ENCODE data around the gene CPA3.

CPA3 gene

DNA sequence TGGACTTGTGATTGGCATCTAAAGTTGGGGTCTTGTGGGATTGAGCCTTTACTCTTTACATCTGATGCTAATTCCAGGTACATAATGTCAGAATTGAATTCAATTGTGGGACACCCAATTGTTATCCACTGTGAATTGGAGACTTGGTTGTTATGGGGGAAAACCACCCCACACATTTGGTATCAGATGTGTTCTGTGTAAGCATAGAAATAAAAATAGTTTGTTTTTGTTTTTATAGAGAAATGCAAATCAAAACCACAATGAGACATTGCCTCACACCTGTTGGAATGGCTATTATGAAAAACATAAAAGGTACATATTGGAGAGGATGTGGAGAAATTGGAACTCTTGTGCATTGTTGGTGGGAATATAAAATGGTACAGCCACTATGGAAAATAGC, 58.5 kb downstream of the CPA3 start:
- H3K4me3 ChIP-seq (ENCODE audit: low read length), result no peak overlapping the region
- no peaks in the 10 kb centered on the region for H3K27me3 ChIP-seq (ENCODE audit: insufficient read depth, low read length)
- H3K9ac ChIP-seq (ENCODE audit: low read depth, low read length), result no peak overlapping the region
- no peak overlapping the region for H3K27ac ChIP-seq (ENCODE audit: low read depth, low read length)
- no peaks in the 10 kb centered on the region for H3K4me1 ChIP-seq (ENCODE audit: insufficient read depth, low read length)
- no peaks in the 10 kb centered on the region for H3K36me3 ChIP-seq (ENCODE audit: insufficient read depth, low read length)
- no peaks in the 10 kb centered on the region; the same call in 1 of the 2 replicates for H3K9me3 ChIP-seq (ENCODE audit: insufficient read depth, low read depth, low read length)

DNA sequence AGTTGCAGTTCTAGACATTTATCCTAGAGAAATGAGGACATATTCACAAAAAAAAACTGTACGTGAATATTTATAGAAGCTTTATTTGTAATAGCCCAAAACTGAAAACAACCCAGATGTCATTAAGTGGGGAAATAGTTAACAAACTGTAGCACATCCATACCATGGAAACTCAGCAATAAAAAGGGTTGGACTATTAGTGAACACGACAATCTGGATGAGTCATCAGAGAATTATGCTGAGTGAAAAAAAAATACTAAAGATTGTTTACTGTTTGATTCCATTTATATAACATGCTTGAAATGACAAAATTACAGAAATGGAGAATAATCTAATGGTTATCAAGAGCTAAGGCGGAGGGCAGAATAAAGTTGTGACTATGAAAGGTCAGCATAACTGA, 59.5 kb downstream of the CPA3 start:
- no peak overlapping the region for H3K4me3 ChIP-seq (ENCODE audit: low read length)
- H3K9ac ChIP-seq (ENCODE audit: low read depth, low read length), result no peak overlapping the region
- no peaks in the 10 kb centered on the region for H3K4me1 ChIP-seq (ENCODE audit: insufficient read depth, low read length)
- 80% methylated on average over 2 of the region's 3 CpGs for WGBS
- H3K27me3 ChIP-seq (ENCODE audit: insufficient read depth, low read length), result no peaks in the 10 kb centered on the region
- no peak overlapping the region for H3K27ac ChIP-seq (ENCODE audit: low read depth, low read length)
- no peaks in the 10 kb centered on the region; the same call in 1 of the 2 replicates for H3K9me3 ChIP-seq (ENCODE audit: insufficient read depth, low read depth, low read length)
- no peaks in the 10 kb centered on the region for H3K36me3 ChIP-seq (ENCODE audit: insufficient read depth, low read length)

DNA sequence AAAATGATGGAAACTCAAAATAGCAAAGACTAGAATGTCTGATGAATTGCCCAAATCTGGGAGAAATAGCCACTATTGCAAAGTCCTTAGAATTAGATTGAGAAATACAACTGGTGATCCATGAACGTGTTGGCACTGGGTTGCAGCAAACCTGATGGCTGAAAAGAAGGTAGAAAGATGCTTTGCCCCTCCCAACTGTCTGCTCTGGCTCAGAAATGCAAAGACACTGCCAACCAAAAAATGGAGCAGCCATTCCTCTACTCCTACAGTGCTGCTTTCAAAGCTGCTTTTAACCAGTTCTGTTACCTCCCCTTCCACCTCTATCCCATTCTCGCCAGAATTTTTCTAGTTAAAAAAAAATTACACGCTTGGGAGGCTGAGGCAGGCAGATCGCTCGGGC, 60.7 kb downstream of the CPA3 start:
- no peaks in the 10 kb centered on the region; the same call in 1 of the 2 replicates for H3K9me3 ChIP-seq (ENCODE audit: insufficient read depth, low read depth, low read length)
- no peaks in the 10 kb centered on the region for H3K27me3 ChIP-seq (ENCODE audit: insufficient read depth, low read length)
- H3K36me3 ChIP-seq (ENCODE audit: insufficient read depth, low read length), result no peaks in the 10 kb centered on the region
- H3K4me1 ChIP-seq (ENCODE audit: insufficient read depth, low read length), result no peaks in the 10 kb centered on the region
- no peak overlapping the region for H3K9ac ChIP-seq (ENCODE audit: low read depth, low read length)
- H3K27ac ChIP-seq (ENCODE audit: low read depth, low read length), result no peak overlapping the region
- WGBS, result 86% methylated on average over 5 of the region's 5 CpGs
- H3K4me3 ChIP-seq (ENCODE audit: low read length), result no peak overlapping the region

DNA sequence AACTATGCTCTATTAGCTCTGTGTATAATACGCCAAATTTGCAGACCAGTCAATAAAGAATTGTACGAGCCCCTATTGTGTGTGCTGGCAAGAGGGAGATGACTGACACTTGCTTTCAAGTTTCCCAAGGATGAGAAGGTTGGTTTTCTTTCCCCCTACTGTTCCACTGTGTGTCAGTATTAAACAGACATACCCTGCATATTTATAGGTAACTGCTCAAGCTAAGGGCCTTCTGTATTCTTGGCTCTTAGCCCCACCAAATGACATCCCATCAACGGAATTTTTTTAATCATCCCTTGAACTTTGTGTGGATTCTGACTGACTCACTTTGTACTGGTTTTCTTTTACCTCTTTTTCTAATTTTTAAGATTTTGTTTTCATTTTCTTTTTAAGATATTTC, 65.7 kb downstream of the CPA3 start:
- peaks cover 6% of the 10 kb centered on the region; the same call in 1 of the 2 replicates for H3K4me1 ChIP-seq (ENCODE audit: insufficient read depth, low read length)
- H3K27ac ChIP-seq (ENCODE audit: low read depth, low read length), result no peak overlapping the region
- no peak overlapping the region for H3K9ac ChIP-seq (ENCODE audit: low read depth, low read length)
- H3K27me3 ChIP-seq (ENCODE audit: insufficient read depth, low read length), result no peaks in the 10 kb centered on the region
- no peaks in the 10 kb centered on the region for H3K9me3 ChIP-seq (ENCODE audit: insufficient read depth, low read depth, low read length)
- no peak overlapping the region for H3K4me3 ChIP-seq (ENCODE audit: low read length)
- no peaks in the 10 kb centered on the region for H3K36me3 ChIP-seq (ENCODE audit: insufficient read depth, low read length)
- 92% methylated on average over 3 of the region's 3 CpGs for WGBS

DNA sequence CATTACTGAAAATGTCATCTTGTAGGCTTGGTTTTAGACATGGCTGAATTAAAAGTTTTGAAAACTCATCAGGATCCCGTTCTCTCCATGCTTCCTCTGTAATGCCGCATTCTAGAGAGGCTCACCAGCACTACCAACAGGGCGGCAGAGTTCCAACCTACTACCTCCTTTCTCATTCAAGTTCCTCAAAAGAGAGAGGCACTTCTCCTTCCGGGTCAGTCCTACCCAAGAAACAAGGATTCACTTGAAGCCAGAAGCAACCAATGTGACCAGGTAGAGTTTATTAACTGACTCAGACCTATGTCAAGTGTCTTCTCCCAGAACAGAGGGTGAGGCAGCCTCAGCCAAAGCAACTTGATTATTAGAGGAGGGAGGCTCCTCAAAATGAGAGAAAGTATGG, 66.5 kb downstream of the CPA3 start:
- Histone ChIP-seq H3K27ac (ENCODE audit: low read depth, low read length) (no peak overlapping the region), H3K9ac (ENCODE audit: low read depth, low read length) (no peak overlapping the region), H3K36me3 (ENCODE audit: insufficient read depth, low read length) (no peaks in the 10 kb centered on the region), H3K27me3 (ENCODE audit: insufficient read depth, low read length) (no peaks in the 10 kb centered on the region), H3K9me3 (ENCODE audit: insufficient read depth, low read depth, low read length) (no peaks in the 10 kb centered on the region), H3K4me3 (ENCODE audit: low read length) (no peak overlapping the region), H3K4me1 (ENCODE audit: insufficient read depth, low read length) (peaks cover 6% of the 10 kb centered on the region; the same call in 1 of the 2 replicates)
- WGBS, result 95% methylated on average over 4 of the region's 4 CpGs

DNA sequence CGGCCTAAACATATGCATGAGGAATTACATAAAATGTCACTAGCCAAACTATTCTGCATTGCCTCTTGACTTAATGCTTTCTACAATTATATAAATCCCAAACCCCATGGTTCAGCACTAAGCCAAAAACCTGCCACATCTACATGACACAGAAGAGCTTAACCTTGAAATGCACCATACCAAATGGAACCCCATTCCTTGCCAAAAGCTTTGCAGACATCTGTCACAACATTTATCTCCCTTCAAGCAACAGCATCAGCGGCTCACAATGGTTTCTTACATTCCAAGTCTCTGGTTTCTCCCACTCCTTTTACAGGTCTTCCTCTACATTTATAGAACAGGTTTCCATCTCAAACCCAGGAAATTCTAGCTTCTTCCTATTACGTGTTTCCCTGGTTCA, 67.9 kb downstream of the CPA3 start:
- 89% methylated on average over 3 of the region's 3 CpGs for WGBS
- H3K27ac ChIP-seq (ENCODE audit: low read depth, low read length), result no peak overlapping the region
- H3K9ac ChIP-seq (ENCODE audit: low read depth, low read length), result no peak overlapping the region
- no peaks in the 10 kb centered on the region for H3K9me3 ChIP-seq (ENCODE audit: insufficient read depth, low read depth, low read length)
- no peak overlapping the region for H3K4me3 ChIP-seq (ENCODE audit: low read length)
- peaks cover 6% of the 10 kb centered on the region; the same call in 1 of the 2 replicates for H3K4me1 ChIP-seq (ENCODE audit: insufficient read depth, low read length)
- no peaks in the 10 kb centered on the region for H3K27me3 ChIP-seq (ENCODE audit: insufficient read depth, low read length)
- no peaks in the 10 kb centered on the region for H3K36me3 ChIP-seq (ENCODE audit: insufficient read depth, low read length)

DNA sequence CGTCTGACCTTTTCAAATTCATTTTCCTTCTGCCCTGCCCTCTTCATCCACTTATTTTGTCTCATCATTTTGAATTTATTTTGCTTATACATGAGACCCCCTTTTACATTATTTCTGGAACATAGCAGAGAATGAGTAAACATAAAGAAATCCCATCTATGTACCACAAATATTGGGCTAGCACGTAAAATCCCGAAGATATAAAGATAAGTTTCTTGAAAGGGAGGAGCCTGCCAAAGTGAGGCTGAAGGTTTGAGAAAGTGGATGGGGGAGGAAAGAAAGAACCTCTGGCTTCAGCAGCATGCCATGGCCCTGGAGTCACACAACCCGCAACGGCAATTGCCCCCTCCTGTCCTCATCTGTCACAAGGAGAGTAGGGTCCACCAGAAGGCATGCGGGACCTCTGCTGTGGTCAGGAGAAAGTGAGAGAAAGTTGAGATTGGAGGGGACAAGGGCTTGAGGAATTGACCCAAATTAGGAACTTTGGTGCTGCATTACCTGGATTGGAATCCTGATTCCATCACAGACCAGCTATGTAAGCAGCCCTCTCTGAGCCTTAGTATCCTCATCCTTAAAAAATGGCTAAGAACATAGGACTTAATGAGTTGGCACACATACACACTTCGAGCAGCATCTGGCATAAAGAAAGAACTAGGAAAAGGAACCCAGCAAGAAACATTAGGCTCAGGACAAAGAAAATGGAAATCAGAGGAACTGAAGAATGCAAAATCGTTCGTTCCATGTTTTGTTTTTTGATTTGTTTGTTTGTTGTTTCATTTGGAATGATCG, 72.6 kb downstream of the CPA3 start:
- Histone ChIP-seq H3K9ac (ENCODE audit: low read depth, low read length) (no peak overlapping the region), H3K9me3 (ENCODE audit: insufficient read depth, low read depth, low read length) (no peaks in the 10 kb centered on the region), H3K4me3 (ENCODE audit: low read length) (no peak overlapping the region), H3K27ac (ENCODE audit: low read depth, low read length) (no peak overlapping the region), H3K27me3 (ENCODE audit: insufficient read depth, low read length) (no peaks in the 10 kb centered on the region), H3K4me1 (ENCODE audit: insufficient read depth, low read length) (peaks cover 6% of the 10 kb centered on the region; the same call in 1 of the 2 replicates), H3K36me3 (ENCODE audit: insufficient read depth, low read length) (no peaks in the 10 kb centered on the region)
- WGBS, result 92% methylated on average over 9 of the region's 10 CpGs

DNA sequence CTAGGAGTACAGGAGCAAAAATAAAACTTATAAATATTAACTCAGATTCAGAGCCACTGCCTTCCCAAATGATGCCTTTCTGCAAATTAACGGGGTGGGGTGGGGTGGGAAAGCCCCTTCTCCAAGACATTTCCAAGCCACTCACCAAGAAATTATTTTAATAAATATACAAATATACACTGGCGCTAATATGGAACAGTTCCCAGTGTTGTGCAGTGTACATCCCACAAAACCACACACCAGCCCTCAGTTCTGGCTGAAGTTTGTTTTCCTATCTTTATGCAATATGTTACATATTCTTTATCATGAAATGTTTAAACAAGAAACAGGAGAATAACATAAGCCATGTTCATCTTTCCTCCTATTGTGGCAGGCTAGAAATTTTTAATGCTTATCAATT, 73.2 kb downstream of the CPA3 start:
- Histone ChIP-seq H3K27ac (ENCODE audit: low read depth, low read length) (no peak overlapping the region), H3K4me3 (ENCODE audit: low read length) (no peak overlapping the region), H3K36me3 (ENCODE audit: insufficient read depth, low read length) (no peaks in the 10 kb centered on the region), H3K9me3 (ENCODE audit: insufficient read depth, low read depth, low read length) (no peaks in the 10 kb centered on the region), H3K27me3 (ENCODE audit: insufficient read depth, low read length) (no peaks in the 10 kb centered on the region), H3K9ac (ENCODE audit: low read depth, low read length) (no peak overlapping the region), H3K4me1 (ENCODE audit: insufficient read depth, low read length) (peaks cover 1% of the 10 kb centered on the region; the same call in 1 of the 2 replicates)
- WGBS, result 88% methylated on average over 1 of the region's 2 CpGs

DNA sequence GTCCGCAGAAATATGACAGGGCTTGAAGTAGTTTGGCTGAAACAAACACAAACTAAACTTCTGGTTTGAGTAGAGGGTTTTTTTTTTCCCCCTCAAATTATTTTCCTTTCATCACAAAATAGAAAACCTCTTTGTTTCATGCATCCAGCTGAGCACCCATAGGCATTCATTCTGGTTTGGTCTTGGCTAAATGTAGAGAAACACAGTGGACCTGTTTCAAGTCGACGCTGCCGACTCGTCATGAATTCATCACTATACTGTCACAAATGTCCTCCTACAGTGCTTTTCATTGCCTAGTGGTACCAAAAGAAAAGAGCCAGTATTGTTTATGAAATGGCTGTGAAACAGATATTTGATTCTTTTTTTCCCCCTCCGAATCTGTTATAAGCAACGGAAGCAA, 73.8 kb downstream of the CPA3 start:
- H3K9me3 ChIP-seq (ENCODE audit: insufficient read depth, low read depth, low read length), result no peaks in the 10 kb centered on the region
- H3K27me3 ChIP-seq (ENCODE audit: insufficient read depth, low read length), result no peaks in the 10 kb centered on the region
- 84% methylated on average over 6 of the region's 7 CpGs for WGBS
- no peak overlapping the region for H3K27ac ChIP-seq (ENCODE audit: low read depth, low read length)
- no peak overlapping the region for H3K9ac ChIP-seq (ENCODE audit: low read depth, low read length)
- H3K4me3 ChIP-seq (ENCODE audit: low read length), result no peak overlapping the region
- no peaks in the 10 kb centered on the region for H3K4me1 ChIP-seq (ENCODE audit: insufficient read depth, low read length)
- no peaks in the 10 kb centered on the region for H3K36me3 ChIP-seq (ENCODE audit: insufficient read depth, low read length)

DNA sequence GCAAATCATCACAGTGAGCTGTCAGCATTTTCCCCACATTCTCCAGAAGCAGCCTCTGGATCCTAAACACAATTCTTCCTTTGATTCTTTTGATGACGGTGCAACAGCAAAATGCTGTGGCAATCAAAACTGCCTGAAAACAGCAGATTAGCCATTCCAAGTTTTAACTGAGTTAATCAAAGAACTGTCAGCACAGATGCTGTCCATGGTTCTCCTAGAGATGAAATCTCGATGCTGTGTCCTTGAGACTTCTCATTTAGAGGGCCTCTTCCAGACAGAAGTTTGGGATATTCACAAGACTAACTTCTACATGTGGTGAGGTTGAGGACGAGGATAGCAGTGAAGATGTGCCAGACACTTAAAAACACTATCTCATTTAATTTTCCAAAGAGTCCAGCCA, 75.9 kb downstream of the CPA3 start:
- H3K27ac ChIP-seq (ENCODE audit: low read depth, low read length), result no peak overlapping the region
- H3K36me3 ChIP-seq (ENCODE audit: insufficient read depth, low read length), result no peaks in the 10 kb centered on the region
- 91% methylated on average over 2 of the region's 3 CpGs for WGBS
- no peak overlapping the region for H3K9ac ChIP-seq (ENCODE audit: low read depth, low read length)
- no peaks in the 10 kb centered on the region for H3K27me3 ChIP-seq (ENCODE audit: insufficient read depth, low read length)
- H3K9me3 ChIP-seq (ENCODE audit: insufficient read depth, low read depth, low read length), result no peaks in the 10 kb centered on the region
- H3K4me1 ChIP-seq (ENCODE audit: insufficient read depth, low read length), result no peaks in the 10 kb centered on the region
- H3K4me3 ChIP-seq (ENCODE audit: low read length), result no peak overlapping the region

DNA sequence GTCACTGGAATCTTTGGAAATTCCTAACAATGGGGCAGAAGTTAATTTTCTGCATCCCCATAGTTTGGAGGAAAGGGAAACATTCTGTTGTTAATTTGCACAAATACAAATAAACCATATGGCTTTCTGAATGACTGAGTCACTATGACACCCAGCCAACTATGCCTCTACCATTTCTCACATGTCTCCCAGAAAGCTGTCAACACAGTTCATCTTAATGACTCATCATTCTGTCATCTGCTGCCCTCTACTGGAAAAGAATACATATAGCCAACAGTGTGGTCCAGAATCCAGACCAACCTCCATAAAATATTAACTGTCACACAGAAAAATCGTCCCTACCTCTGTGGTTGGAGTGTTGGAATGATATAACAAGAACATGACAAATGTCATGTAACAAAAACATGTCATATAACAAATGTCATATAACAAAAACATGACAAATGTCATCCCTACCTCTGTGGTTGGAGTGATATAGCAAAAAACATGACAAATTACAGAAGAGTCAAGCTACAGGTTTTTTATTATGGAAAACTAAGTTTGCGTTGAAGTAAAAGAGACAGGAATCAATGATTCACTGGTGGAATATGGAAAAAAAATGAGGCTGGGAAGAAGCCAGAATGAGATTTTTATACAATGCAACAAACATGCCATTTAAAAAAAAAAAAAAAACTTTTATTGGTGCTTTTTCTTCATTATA, 78.6 kb downstream of the CPA3 start:
- Histone ChIP-seq H3K4me1 (ENCODE audit: insufficient read depth, low read length) (no peaks in the 10 kb centered on the region), H3K27me3 (ENCODE audit: insufficient read depth, low read length) (no peaks in the 10 kb centered on the region), H3K27ac (ENCODE audit: low read depth, low read length) (no peak overlapping the region), H3K4me3 (ENCODE audit: low read length) (no peak overlapping the region), H3K9ac (ENCODE audit: low read depth, low read length) (no peak overlapping the region), H3K9me3 (ENCODE audit: insufficient read depth, low read depth, low read length) (no peaks in the 10 kb centered on the region), H3K36me3 (ENCODE audit: insufficient read depth, low read length) (no peaks in the 10 kb centered on the region)
- WGBS, result 92% methylated on average over 1 of the region's 2 CpGs

Measured in HUES64 (cell line).